Thyroid gland (tissue), 4 donors: ENCODE results near the gene AFF2.

Experiments
- CTCF ChIP-seq, 6 experiments: fragments of 200-600 bp in 3 of 6; fragments of 450-650 bp in 3 of 6; sonication (generic) in 3 of 6; IDR thresholded peaks; one replicate each; pipeline ENCODE4 v1.5.1; 2016 to 2019; ENCODE audit warnings: antibody characterized with exemption in 6 of 6, mild to moderate bottlenecking in 2 of 6, inconsistent platforms in 1 of 6, moderate library complexity in 1 of 6
- POLR2A ChIP-seq, 2 donors: fragments of 450-650 bp; IDR thresholded peaks; one replicate each; pipeline ENCODE4 v1.6.1; 2017; ENCODE audit warnings: antibody characterized with exemption in 2 of 2, mild to moderate bottlenecking in 2 of 2, moderate library complexity in 1 of 2

DNA sequence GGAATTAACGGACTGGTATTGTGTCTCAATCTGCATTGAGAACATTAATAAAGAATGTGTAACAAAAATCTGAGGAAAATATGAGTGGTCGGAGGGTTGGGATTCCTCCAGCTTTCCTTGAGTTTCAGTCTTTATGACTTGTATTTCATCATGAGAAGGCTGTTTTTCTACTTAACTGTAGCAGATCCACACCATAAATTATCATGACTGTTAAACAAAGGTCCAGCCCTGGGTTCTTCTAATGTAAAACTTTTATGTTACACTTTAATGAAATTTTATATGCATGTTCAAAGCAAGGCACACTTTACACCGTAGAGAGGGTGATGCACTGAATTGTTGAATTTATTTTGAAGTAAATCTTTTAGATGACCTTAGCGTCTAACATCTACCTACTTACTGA lies 7.0 kb downstream of the AFF2 start:
- TF ChIP-seq CTCF (IDR thresholded peaks at IDR 0.05) (no peak), POLR2A (IDR thresholded peaks at IDR 0.05) (no peak)
